WTC11 (cell line): ENCODE results near the gene MRTFA.

ENCODE experiments used
- ARID4B ChIP-seq: sonication (generic); formaldehyde crosslinking; IDR thresholded peaks from 2 replicates; pipeline ENCODE4 v1.8.0; 2023; ENCODE audit warnings: missing genetic modification reagents, mild to moderate bottlenecking, borderline replicate concordance
- ATF3 ChIP-seq: sonication (generic); formaldehyde crosslinking; conservative IDR thresholded peaks from 2 replicates; pipeline ENCODE4 v1.8.1; 2022; ENCODE audit warnings: mild to moderate bottlenecking, missing genetic modification reagents
- MAX ChIP-seq: sonication (generic); formaldehyde crosslinking; IDR thresholded peaks from 2 replicates; pipeline ENCODE4 v1.8.0; 2022; ENCODE audit warnings: mild to moderate bottlenecking, missing genetic modification reagents
- TF ChIP-seq, protein P1 (sequence below): fragments of 200-600 bp; IDR thresholded peaks from 2 replicates; pipeline ENCODE4 v1.8.0; 2022; ENCODE audit warnings: antibody characterized with exemption

DNA sequence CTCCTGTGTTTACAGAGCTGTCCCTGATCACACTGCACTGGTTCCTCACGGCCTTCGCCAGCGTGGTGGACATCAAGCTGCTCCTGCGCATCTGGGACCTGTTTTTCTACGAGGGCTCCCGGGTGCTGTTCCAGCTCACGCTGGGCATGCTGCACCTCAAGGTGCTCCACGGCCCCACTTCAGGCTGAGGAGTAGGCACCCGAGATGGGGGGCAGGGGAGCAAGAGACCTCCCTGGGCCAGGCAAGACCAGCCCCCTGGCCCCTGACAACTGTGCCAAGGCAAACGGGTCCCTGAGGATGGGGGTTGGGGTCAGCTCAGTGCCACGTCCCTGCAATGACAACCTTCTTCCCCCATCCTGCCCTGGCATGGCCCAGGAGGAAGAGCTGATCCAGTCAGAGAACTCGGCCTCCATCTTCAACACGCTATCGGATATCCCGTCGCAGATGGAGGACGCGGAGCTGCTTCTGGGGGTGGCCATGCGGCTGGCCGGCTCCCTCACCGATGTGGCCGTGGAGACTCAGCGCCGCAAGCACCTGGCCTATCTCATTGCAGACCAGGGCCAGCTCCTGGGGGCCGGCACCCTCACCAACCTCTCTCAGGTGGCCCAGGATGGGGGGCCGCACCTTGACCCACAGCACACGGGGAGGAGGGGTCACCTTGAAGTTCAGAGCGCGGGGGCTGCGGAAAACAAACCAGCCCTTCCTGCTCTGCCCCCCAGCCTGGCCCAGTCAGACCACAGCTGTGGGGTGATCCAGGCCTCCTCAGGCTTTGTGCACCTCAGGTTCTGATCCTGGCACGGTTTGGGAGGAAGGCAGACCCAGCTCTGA, 230.2 kb downstream of the MRTFA start:
- TF ChIP-seq, protein P1, sequence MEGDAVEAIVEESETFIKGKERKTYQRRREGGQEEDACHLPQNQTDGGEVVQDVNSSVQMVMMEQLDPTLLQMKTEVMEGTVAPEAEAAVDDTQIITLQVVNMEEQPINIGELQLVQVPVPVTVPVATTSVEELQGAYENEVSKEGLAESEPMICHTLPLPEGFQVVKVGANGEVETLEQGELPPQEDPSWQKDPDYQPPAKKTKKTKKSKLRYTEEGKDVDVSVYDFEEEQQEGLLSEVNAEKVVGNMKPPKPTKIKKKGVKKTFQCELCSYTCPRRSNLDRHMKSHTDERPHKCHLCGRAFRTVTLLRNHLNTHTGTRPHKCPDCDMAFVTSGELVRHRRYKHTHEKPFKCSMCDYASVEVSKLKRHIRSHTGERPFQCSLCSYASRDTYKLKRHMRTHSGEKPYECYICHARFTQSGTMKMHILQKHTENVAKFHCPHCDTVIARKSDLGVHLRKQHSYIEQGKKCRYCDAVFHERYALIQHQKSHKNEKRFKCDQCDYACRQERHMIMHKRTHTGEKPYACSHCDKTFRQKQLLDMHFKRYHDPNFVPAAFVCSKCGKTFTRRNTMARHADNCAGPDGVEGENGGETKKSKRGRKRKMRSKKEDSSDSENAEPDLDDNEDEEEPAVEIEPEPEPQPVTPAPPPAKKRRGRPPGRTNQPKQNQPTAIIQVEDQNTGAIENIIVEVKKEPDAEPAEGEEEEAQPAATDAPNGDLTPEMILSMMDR, result no peak
- no peak for TF ChIP-seq ARID4B (CRISPR knock-in tag)
- no peak for TF ChIP-seq ATF3 (CRISPR knock-in tag)
- no peak for TF ChIP-seq MAX (CRISPR knock-in tag)
